Large intestine (tissue), 3 donors: ENCODE data around the gene TGOLN2. TPM values are rescaled to one million over a fixed set of nuclear protein-coding genes. Genes with fewer than 3 reads are reported as not detected.
A peak's percentile ranks its signal among the peaks of the same experiment; 100 is the strongest.
"Not testable (repeated sequence)": the region's sequence is repeated elsewhere in the genome, so short reads cannot be mapped to it uniquely, and the experiment has no call there.

Experiments
- DNase-seq, 2 donors: peaks; one replicate each; pipeline versions ENCODE4 v3.0.0 to v3.0.0-alpha.2; 2013
- H3K27ac ChIP-seq: one replicate; pipeline ENCODE4 v1.5.1; 2013; ENCODE audit warnings: low read length
- H3K27me3 ChIP-seq: 2 replicates; pipeline ENCODE4 v1.6.1; 2013; ENCODE audit warnings: low read length; ENCODE audit not compliant: control insufficient read depth, insufficient read depth
- H3K36me3 ChIP-seq: 2 replicates; pipeline ENCODE4 v1.6.1; 2013; ENCODE audit warnings: low read length; ENCODE audit not compliant: control insufficient read depth, insufficient read depth
- H3K4me1 ChIP-seq: one replicate; pipeline ENCODE4 v1.6.1; 2013; ENCODE audit warnings: low read length; ENCODE audit not compliant: control insufficient read depth, insufficient read depth
- H3K4me3 ChIP-seq: one replicate; pipeline ENCODE4 v1.5.1; 2013; ENCODE audit warnings: low read length
- H3K9me3 ChIP-seq: one replicate; pipeline ENCODE4 v1.6.1; 2013; ENCODE audit warnings: mild to moderate bottlenecking, low read depth, low read length, moderate library complexity; ENCODE audit not compliant: control insufficient read depth
- WGBS: methylation state at CpG from one replicate; pipeline ENCODE4 v1.1.5; 2013; ENCODE audit warnings: low lambda C conversion rate; ENCODE audit not compliant: insufficient coverage; 5-methylcytosine and 5-hydroxymethylcytosine counted together
- polyA plus RNA-seq: library from polyadenylated mRNA; unstranded; fragments of 120-200 nt; gene quantifications from one replicate; pipeline ENCODE4 v1.2.1, GENCODE V29; 2013

TGOLN2 gene
- polyA plus RNA-seq, 1 donor, result 147 TPM

GRCh38 chr2:85324639-85325465 is 2.9 kb downstream of the TGOLN2 start:
- Histone ChIP-seq H3K4me3 (peak overlapping the region; percentile 82), H3K27me3 (no peaks in the 10 kb centered on the region), H3K36me3 (peaks cover 48% of the 10 kb centered on the region), H3K4me1 (peaks cover 32% of the 10 kb centered on the region), H3K27ac (peak overlapping the region; percentile 97), H3K9me3 (no peaks in the 10 kb centered on the region)
- peak; percentile 88 to 97 for DNase-seq
- 0% methylated on average over 1 of the region's 10 CpGs for WGBS

GRCh38 chr2:85323988-85324367 is 3.8 kb downstream of the TGOLN2 start:
- not testable (repeated sequence) for H3K27me3 ChIP-seq, H3K9me3 ChIP-seq, H3K4me3 ChIP-seq, DNase-seq
- no CpG with 5 or more reads among the region's 11 CpGs for whole genome bisulfite sequencing
- peaks cover 54% of the 10 kb centered on the region for H3K36me3 ChIP-seq
- H3K27ac ChIP-seq, result peak overlapping the region; percentile 60
- peaks cover 31% of the 10 kb centered on the region for H3K4me1 ChIP-seq

DNA sequence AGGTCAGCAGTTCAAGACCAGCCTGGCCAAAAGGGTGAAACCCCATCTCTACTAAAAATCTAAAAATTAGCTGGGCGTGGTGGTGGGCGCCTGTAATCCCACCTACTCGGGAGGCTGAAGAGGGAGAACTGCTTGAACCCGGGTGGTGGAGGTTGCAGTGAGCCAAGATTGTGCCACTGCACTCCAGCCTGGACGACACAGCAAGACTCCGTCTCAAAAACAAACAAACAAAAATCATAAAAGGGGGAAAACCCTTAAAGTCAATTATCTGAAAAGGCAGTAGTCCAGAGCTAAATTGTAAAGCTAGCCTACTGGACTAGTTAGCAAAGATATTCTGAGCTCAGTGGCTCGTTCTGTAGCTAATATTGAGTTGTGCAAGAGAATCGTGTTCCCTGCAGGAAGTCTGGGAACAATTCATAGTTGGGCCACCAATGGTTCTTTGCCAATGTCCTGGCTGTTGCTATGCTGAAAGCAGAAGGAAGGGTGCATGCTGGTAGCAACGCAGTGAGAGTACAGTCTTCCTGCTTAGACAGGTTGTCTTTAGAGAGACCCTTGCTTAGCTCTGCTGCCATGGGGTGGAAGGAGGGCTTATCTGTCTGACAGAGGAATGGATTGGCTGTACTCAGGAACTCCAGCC is 4.3 kb downstream of the TGOLN2 start:
- WGBS, result no CpG with 5 or more reads among the region's 9 CpGs
- Histone ChIP-seq H3K4me3 (no peak overlapping the region), H3K9me3 (no peaks in the 10 kb centered on the region), H3K36me3 (peaks cover 56% of the 10 kb centered on the region), H3K27me3 (no peaks in the 10 kb centered on the region), H3K27ac (peak overlapping the region; percentile 60), H3K4me1 (peaks cover 26% of the 10 kb centered on the region)
- DNase-seq, result no peak

GRCh38 chr2:85319796-85320195 is 8.0 kb downstream of the TGOLN2 start:
- no peaks in the 10 kb centered on the region for H3K9me3 ChIP-seq
- H3K27me3 ChIP-seq, result no peaks in the 10 kb centered on the region
- no peak overlapping the region for H3K27ac ChIP-seq
- WGBS, result 100% methylated on average over 2 of the region's 4 CpGs
- H3K4me3 ChIP-seq, result no peak overlapping the region
- no peak for DNase-seq
- peaks cover 19% of the 10 kb centered on the region for H3K4me1 ChIP-seq
- H3K36me3 ChIP-seq, result peaks cover 77% of the 10 kb centered on the region

- peaks cover 6% of the 10 kb centered on the region for H3K4me1 ChIP-seq
- H3K27me3 ChIP-seq, result no peaks in the 10 kb centered on the region
- no peaks in the 10 kb centered on the region for H3K9me3 ChIP-seq
- no peak for DNase-seq
- 100% methylated on average over 1 of the region's 11 CpGs for WGBS
- no peak overlapping the region for H3K27ac ChIP-seq
- H3K36me3 ChIP-seq, result peaks cover 79% of the 10 kb centered on the region
- H3K4me3 ChIP-seq, result no peak overlapping the region
Measured at GRCh38 chr2:85318222-85319074, 9.3 kb downstream of the TGOLN2 start.

DNA sequence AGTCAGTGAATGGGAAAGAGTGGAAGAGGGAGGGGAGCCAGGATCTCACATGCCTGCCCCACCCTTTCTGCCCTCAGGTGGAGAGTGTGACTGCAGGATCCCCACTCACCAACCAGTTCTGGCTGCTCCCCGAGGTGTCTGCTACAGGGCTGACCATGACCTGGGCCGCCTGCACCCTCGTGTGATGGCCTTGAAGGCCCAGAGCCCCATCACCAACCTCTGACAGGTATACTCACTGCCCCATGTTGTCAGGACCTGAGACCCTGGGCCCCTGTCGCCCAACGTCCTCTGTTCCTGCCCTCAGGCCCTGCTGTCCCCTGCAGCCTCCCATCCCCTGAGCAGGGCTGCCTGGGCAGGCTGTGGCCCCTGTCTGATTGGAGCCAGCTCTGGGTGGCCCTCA is 11.9 kb downstream of the TGOLN2 start:
- H3K36me3 ChIP-seq, result peaks cover 58% of the 10 kb centered on the region

GRCh38 chr2:85314884-85315242 is 12.9 kb downstream of the TGOLN2 start:
- no peak overlapping the region for H3K4me3 ChIP-seq
- H3K27me3 ChIP-seq, result no peaks in the 10 kb centered on the region
- peaks cover 49% of the 10 kb centered on the region for H3K36me3 ChIP-seq
- DNase-seq, result peak; percentile 40 to 46
- no peaks in the 10 kb centered on the region for H3K9me3 ChIP-seq
- no peak overlapping the region for H3K27ac ChIP-seq
- no peaks in the 10 kb centered on the region for H3K4me1 ChIP-seq
- no CpG with 5 or more reads among the region's 10 CpGs for WGBS

More for the DNA sequence above, 11.9 kb downstream of the TGOLN2 start:
- not testable (repeated sequence) for H3K27ac ChIP-seq, H3K27me3 ChIP-seq, H3K4me1 ChIP-seq, H3K9me3 ChIP-seq, DNase-seq, H3K4me3 ChIP-seq
- WGBS, result no CpG with 5 or more reads among the region's 5 CpGs

- WGBS, result 92% methylated on average over 3 of the region's 7 CpGs
- Histone ChIP-seq H3K4me3 (no peak overlapping the region), H3K36me3 (peaks cover 47% of the 10 kb centered on the region), H3K9me3 (no peaks in the 10 kb centered on the region), H3K4me1 (peaks cover 19% of the 10 kb centered on the region), H3K27ac (no peak overlapping the region), H3K27me3 (no peaks in the 10 kb centered on the region)
- no peak for DNase-seq
Measured at GRCh38 chr2:85312404-85312803, 15.4 kb downstream of the TGOLN2 start.

- WGBS, result no CpG with 5 or more reads among the region's 3 CpGs
- no peaks in the 10 kb centered on the region for H3K9me3 ChIP-seq
- H3K27ac ChIP-seq, result no peak overlapping the region
Measured at GRCh38 chr2:85310330-85310729, 17.5 kb downstream of the TGOLN2 start.

DNA sequence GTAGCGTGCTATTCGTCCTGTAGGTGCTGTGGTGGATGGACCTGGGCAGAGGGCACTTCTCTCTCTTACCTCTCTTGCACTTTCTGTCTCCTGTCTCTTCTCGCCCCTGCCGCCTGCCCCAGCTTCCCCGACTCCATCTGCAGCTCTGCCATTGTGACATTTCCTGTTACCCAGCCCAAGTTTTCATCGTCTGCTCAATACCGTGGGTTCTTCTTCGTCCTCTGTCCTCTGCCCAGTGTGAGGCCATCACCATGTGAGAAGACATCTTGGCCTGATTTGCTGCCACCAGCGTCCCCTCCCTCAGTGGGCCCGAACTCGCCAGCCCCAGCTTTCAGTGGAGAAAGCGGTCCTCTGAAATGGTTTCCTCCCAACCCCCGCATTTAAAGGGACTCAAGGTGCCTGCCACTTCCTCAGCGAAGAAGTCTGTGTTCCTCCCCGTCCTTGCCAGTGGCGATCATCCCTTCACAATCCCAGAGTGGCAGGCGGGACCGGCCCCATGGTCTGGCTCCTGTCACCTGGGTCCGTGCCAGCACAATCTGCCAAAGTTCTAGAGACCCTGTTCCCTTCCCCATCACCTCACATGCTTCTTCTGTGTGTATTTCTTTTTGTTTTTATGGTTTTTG is 18.0 kb downstream of the TGOLN2 start:
- WGBS, result no CpG with 5 or more reads among the region's 19 CpGs
- Histone ChIP-seq H3K9me3 (no peaks in the 10 kb centered on the region), H3K27me3 (no peaks in the 10 kb centered on the region), H3K4me1 (peaks cover 30% of the 10 kb centered on the region), H3K4me3 (no peak overlapping the region), H3K36me3 (peaks cover 45% of the 10 kb centered on the region), H3K27ac (no peak overlapping the region)
- no peak for DNase-seq

More at GRCh38 chr2:85310330-85310729, 17.5 kb downstream of the TGOLN2 start:
- Histone ChIP-seq H3K4me1 (peaks cover 30% of the 10 kb centered on the region), H3K4me3 (no peak overlapping the region), H3K27me3 (no peaks in the 10 kb centered on the region), H3K36me3 (peaks cover 45% of the 10 kb centered on the region)
- DNase-seq, result no peak
